ENCODE measurements around the gene ORC5.

ORC5 gene

GRCh38 chr7:104196161-104196560 lies 11.7 kb downstream of the ORC5 start:
- no peak overlapping the region for H3K27ac ChIP-seq (ENCODE audit: low read depth, low read length, poor library complexity, severe bottlenecking)
- H3K79me2 ChIP-seq (ENCODE audit: insufficient read depth, low read length), result no peaks in the 10 kb centered on the region
- H3K36me3 ChIP-seq (ENCODE audit: insufficient read depth, low read length), result peaks cover 96% of the 10 kb centered on the region
- peaks cover 43% of the 10 kb centered on the region for H3K9me3 ChIP-seq (ENCODE audit: low read length)
- no peaks in the 10 kb centered on the region for H3K4me1 ChIP-seq (ENCODE audit: insufficient read depth, low read length, severe bottlenecking)
- H3K4me3 ChIP-seq (ENCODE audit: low read depth, low read length, poor library complexity, severe bottlenecking), result no peak overlapping the region
- no peaks in the 10 kb centered on the region for H3F3A ChIP-seq (ENCODE audit: insufficient read depth, low read length)
- no peaks in the 10 kb centered on the region for H3K9me2 ChIP-seq (ENCODE audit: low read depth, low read length)
- H3K9ac ChIP-seq (ENCODE audit: low read length), result no peak overlapping the region
- H2AFZ ChIP-seq (ENCODE audit: low read length), result no peak overlapping the region
- H3K27me3 ChIP-seq (ENCODE audit: insufficient read depth, low read length), result no peaks in the 10 kb centered on the region
- TF ChIP-seq EZH2 (IDR thresholded peaks at IDR 0.05; ENCODE audit: borderline replicate concordance, low read length) (no peak), CTCF (IDR thresholded peaks at IDR 0.05; ENCODE audit: low read length) (no peak)
- H3K4me2 ChIP-seq (ENCODE audit: low read length), result no peak overlapping the region
- H4K20me1 ChIP-seq (ENCODE audit: insufficient read depth, low read length), result no peaks in the 10 kb centered on the region

GRCh38 chr7:104192434-104192833 lies 15.4 kb downstream of the ORC5 start:
- H3K9ac ChIP-seq (ENCODE audit: low read length), result no peak overlapping the region
- H3K4me3 ChIP-seq (ENCODE audit: low read depth, low read length, poor library complexity, severe bottlenecking), result no peak overlapping the region
- no peak overlapping the region for H3K4me2 ChIP-seq (ENCODE audit: low read length)
- no peak overlapping the region for H3K27ac ChIP-seq (ENCODE audit: low read depth, low read length, poor library complexity, severe bottlenecking)
- TF ChIP-seq CTCF (IDR thresholded peaks at IDR 0.05; ENCODE audit: low read length) (no peak), EZH2 (IDR thresholded peaks at IDR 0.05; ENCODE audit: borderline replicate concordance, low read length) (no peak)
- no peaks in the 10 kb centered on the region for H3K79me2 ChIP-seq (ENCODE audit: insufficient read depth, low read length)
- H3K27me3 ChIP-seq (ENCODE audit: insufficient read depth, low read length), result no peaks in the 10 kb centered on the region
- H4K20me1 ChIP-seq (ENCODE audit: insufficient read depth, low read length), result no peaks in the 10 kb centered on the region
- H2AFZ ChIP-seq (ENCODE audit: low read length), result no peak overlapping the region
- no peaks in the 10 kb centered on the region for H3F3A ChIP-seq (ENCODE audit: insufficient read depth, low read length)
- H3K36me3 ChIP-seq (ENCODE audit: insufficient read depth, low read length), result peaks cover 96% of the 10 kb centered on the region
- H3K9me2 ChIP-seq (ENCODE audit: low read depth, low read length), result no peaks in the 10 kb centered on the region
- no peaks in the 10 kb centered on the region for H3K4me1 ChIP-seq (ENCODE audit: insufficient read depth, low read length, severe bottlenecking)
- H3K9me3 ChIP-seq (ENCODE audit: low read length), result peaks cover 22% of the 10 kb centered on the region

- Histone ChIP-seq H3K27ac (ENCODE audit: low read depth, low read length, poor library complexity, severe bottlenecking) (no peak overlapping the region), H3K9ac (ENCODE audit: low read length) (no peak overlapping the region), H4K20me1 (ENCODE audit: insufficient read depth, low read length) (no peaks in the 10 kb centered on the region), H3K9me2 (ENCODE audit: low read depth, low read length) (no peaks in the 10 kb centered on the region), H3K27me3 (ENCODE audit: insufficient read depth, low read length) (no peaks in the 10 kb centered on the region), H3K4me2 (ENCODE audit: low read length) (no peak overlapping the region), H3K4me3 (ENCODE audit: low read depth, low read length, poor library complexity, severe bottlenecking) (no peak overlapping the region), H3K4me1 (ENCODE audit: insufficient read depth, low read length, severe bottlenecking) (no peaks in the 10 kb centered on the region), H3F3A (ENCODE audit: insufficient read depth, low read length) (no peaks in the 10 kb centered on the region), H3K9me3 (ENCODE audit: low read length) (peaks cover 22% of the 10 kb centered on the region), H3K36me3 (ENCODE audit: insufficient read depth, low read length) (peaks cover 97% of the 10 kb centered on the region), H3K79me2 (ENCODE audit: insufficient read depth, low read length) (no peaks in the 10 kb centered on the region), H2AFZ (ENCODE audit: low read length) (no peak overlapping the region)
- TF ChIP-seq EZH2 (IDR thresholded peaks at IDR 0.05; ENCODE audit: borderline replicate concordance, low read length) (no peak), CTCF (IDR thresholded peaks at IDR 0.05; ENCODE audit: low read length) (no peak)
Observed at GRCh38 chr7:104185346-104185745, 22.5 kb downstream of the ORC5 start.

Measured in OCI-LY1 (cell line).